Subcutaneous abdominal adipose tissue (tissue), 5 donors: ENCODE measurements around the gene MAP2.

Source experiments
- H3K27ac ChIP-seq: one replicate; pipeline ENCODE4 v1.7.0; 2013; ENCODE audit warnings: low read depth, mild to moderate bottlenecking, inconsistent platforms, low read length, moderate library complexity
- H3K27me3 ChIP-seq, 5 donors: one replicate each; pipeline ENCODE4 v1.7.0; 2013; ENCODE audit warnings: low read length in 5 of 5, inconsistent platforms in 1 of 5; ENCODE audit not compliant: control insufficient read depth in 5 of 5, insufficient read depth in 4 of 5
- H3K36me3 ChIP-seq, 5 donors: one replicate each; pipeline ENCODE4 v1.7.0; 2013; ENCODE audit warnings: low read length in 5 of 5; ENCODE audit not compliant: control insufficient read depth in 5 of 5, insufficient read depth in 5 of 5
- H3K4me1 ChIP-seq, 5 donors: one replicate each; pipeline ENCODE4 v1.7.0; 2013; ENCODE audit warnings: low read length in 5 of 5, mild to moderate bottlenecking in 3 of 5, moderate library complexity in 1 of 5; ENCODE audit not compliant: control insufficient read depth in 5 of 5, insufficient read depth in 5 of 5
- H3K4me3 ChIP-seq, 5 donors: one replicate each; pipeline ENCODE4 v1.7.0; 2013; ENCODE audit warnings: low read length in 5 of 5, low read depth in 1 of 5
- H3K9ac ChIP-seq, 5 donors: one replicate each; pipeline ENCODE4 v1.7.0; 2013; ENCODE audit warnings: low read length in 5 of 5, mild to moderate bottlenecking in 4 of 5, moderate library complexity in 3 of 5
- H3K9me3 ChIP-seq, 5 donors: one replicate each; pipeline ENCODE4 v1.7.0; 2013; ENCODE audit warnings: low read length in 5 of 5; ENCODE audit not compliant: control insufficient read depth in 5 of 5
- donor health status: healthy.
- donor health status: healthy.
- donor health status: healthy.
- donor health status: healthy.
- donor health status: healthy.

The MAP2 gene

DNA sequence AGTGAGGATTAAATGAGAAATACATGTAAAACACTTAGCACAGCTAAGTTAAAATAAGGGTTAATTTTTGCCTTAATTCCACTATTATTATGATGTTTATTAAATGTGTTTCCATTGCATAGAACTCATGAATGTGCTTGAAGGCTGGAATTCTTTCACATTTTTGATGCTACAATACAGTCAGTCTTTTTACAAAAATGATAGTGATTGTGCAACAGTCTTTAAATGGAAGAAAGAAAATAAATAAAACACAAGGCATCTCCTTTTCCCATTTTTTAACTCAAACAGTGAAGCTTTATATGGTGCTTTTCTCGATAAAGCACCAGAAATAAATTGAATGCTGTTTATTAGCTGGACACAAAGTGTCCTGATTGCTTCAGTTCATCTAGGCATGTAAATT, 123.9 kb downstream of the MAP2 start:
- H3K9ac ChIP-seq = no peak overlapping the region
- H3K4me1 ChIP-seq = no peaks in the 10 kb centered on the region
- no peaks in the 10 kb centered on the region for H3K27me3 ChIP-seq
- no peaks in the 10 kb centered on the region for H3K36me3 ChIP-seq
- H3K9me3 ChIP-seq = no peaks in the 10 kb centered on the region
- no peak overlapping the region for H3K4me3 ChIP-seq
- H3K27ac ChIP-seq = no peak overlapping the region

DNA sequence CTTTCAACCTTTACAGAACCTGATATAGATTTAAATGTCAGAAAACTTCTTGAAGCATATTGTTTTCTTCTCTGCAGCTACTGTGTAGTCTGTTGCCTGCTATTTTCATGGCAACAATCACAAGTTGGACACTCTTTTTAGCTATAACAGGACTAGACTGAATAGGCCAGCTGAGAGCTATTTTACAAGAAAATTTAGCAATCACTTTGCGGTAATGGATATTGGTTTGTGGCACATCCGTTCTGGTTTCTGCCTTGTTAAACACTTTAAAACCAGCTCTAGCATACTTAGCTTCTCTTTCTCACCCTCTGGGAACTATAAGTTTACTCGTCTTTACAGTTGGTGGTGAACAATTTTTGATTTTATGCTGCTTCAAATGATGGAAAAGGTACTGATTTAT, 125.7 kb downstream of the MAP2 start:
- Histone ChIP-seq H3K9me3 (no peaks in the 10 kb centered on the region), H3K27ac (no peak overlapping the region), H3K4me3 (no peak overlapping the region), H3K4me1 (no peaks in the 10 kb centered on the region), H3K9ac (no peak overlapping the region), H3K27me3 (no peaks in the 10 kb centered on the region), H3K36me3 (no peaks in the 10 kb centered on the region)

DNA sequence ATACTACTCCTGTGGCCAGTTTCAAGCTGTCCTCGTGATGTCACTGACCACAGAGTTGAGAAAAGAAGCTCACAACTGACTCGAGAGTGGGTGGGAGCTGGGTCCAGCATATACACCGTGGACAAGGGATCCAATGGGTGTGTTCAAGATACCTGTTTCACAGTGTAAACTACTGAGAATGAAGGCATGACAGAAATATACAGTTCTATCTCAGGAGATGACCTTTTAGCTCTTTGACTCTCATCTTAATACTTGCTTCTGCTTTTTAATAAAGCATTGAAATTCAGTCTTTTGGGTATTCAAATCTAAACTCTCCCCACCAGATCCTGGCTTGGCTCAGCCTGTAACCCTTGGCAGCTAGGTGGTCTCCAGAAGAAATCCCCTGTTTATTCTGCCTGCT, 130.1 kb downstream of the MAP2 start:
- H3K27ac ChIP-seq = no peak overlapping the region
- H3K9ac ChIP-seq = no peak overlapping the region
- H3K9me3 ChIP-seq = no peaks in the 10 kb centered on the region
- no peaks in the 10 kb centered on the region for H3K36me3 ChIP-seq
- no peaks in the 10 kb centered on the region for H3K4me1 ChIP-seq
- H3K4me3 ChIP-seq = no peak overlapping the region
- no peaks in the 10 kb centered on the region for H3K27me3 ChIP-seq

DNA sequence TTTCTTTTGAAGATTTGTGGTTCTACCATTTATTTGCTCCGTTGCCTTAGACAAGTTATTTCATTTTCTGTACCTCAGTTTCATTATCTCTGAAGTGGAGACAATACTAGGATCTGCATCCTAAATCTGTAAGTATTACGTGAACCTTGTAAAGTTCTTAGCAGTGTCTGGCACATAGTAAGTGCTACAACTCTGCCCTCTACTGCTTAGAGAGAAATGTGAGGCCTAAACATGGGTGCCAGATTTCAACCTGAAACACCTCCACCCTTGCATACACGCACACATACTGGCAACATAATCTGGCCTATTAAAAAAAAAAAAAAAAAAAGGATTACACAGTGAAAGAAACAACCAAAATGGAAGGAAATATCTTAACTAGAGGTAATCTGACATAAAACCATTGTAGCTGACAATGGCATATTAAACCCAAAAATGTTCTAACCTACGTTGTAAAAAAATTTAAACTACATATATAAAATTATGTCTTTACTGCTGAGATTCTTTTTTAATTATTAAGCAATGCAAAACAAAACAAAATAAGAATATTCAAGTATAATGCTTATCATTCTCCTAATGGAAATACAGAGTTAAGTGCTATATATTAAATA, 132.6 kb downstream of the MAP2 start:
- no peaks in the 10 kb centered on the region for H3K36me3 ChIP-seq
- no peak overlapping the region for H3K9ac ChIP-seq
- no peaks in the 10 kb centered on the region for H3K27me3 ChIP-seq
- H3K27ac ChIP-seq = no peak overlapping the region
- H3K4me3 ChIP-seq = no peak overlapping the region
- H3K9me3 ChIP-seq = no peaks in the 10 kb centered on the region
- no peaks in the 10 kb centered on the region for H3K4me1 ChIP-seq

DNA sequence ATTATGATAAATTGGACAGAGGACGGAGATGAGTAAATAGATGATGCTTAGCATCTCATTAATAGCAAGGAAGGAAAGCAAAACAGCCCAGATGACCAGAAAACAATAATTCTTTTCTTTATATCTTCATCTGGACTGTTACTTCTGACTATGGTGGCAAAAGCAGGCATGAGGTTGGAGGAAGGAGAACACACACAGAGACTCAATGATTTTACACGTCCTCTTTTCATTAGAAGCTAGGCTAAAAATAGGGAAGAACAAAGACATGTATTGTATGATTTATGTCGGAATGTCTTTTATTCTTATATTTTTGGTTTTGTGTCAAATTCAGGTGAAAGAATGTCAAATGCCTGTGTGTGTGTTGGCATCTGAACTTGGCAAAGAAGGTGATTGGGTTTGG, 137.1 kb downstream of the MAP2 start:
- no peak overlapping the region for H3K9ac ChIP-seq
- H3K4me3 ChIP-seq = no peak overlapping the region
- H3K9me3 ChIP-seq = no peaks in the 10 kb centered on the region
- H3K27me3 ChIP-seq = no peaks in the 10 kb centered on the region
- no peaks in the 10 kb centered on the region for H3K4me1 ChIP-seq
- H3K27ac ChIP-seq = no peak overlapping the region
- H3K36me3 ChIP-seq = no peaks in the 10 kb centered on the region

DNA sequence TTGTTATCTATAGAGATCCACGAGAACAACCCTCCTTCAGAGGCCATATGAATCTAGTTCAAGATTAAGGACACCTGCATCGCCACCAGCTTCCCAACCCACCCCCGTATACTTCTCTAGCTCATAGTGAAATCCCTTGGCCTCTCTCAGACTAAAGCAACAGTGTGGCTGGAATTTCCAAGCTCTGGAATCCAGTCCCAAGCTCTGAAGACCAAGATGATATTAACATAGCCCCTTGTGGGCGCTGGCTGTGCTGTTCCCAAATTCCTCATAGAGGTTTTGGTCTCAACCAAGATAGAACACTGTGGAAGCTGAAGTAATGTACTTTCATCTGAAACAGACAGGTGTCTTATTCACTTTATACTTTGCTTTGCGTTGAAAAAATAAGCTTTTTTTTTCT, 139.6 kb downstream of the MAP2 start:
- Histone ChIP-seq H3K4me1 (no peaks in the 10 kb centered on the region), H3K9ac (no peak overlapping the region), H3K27ac (no peak overlapping the region), H3K36me3 (no peaks in the 10 kb centered on the region), H3K4me3 (no peak overlapping the region), H3K9me3 (no peaks in the 10 kb centered on the region), H3K27me3 (no peaks in the 10 kb centered on the region)

DNA sequence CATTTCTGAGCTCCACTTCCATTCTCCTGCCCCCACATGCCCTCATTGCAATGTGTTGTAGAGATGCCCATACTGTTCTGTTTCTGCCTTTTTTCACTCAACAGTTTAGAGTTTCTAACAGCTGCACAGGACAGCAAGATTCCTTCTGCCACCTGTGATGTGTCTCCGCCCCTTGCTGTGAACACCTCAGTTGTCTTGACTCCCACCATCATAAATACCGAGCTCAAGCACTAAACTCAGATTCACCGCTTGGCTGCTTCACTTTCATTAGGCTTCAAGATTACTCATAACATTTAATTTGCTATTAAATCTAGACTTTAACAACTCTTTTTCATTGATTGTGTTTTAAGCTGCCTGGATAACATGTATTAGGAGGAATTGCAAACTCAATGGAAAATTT, 141.0 kb downstream of the MAP2 start:
- H3K4me3 ChIP-seq = no peak overlapping the region
- no peak overlapping the region for H3K27ac ChIP-seq
- no peaks in the 10 kb centered on the region for H3K36me3 ChIP-seq
- no peak overlapping the region for H3K9ac ChIP-seq
- H3K4me1 ChIP-seq = no peaks in the 10 kb centered on the region
- H3K27me3 ChIP-seq = no peaks in the 10 kb centered on the region
- H3K9me3 ChIP-seq = no peaks in the 10 kb centered on the region

DNA sequence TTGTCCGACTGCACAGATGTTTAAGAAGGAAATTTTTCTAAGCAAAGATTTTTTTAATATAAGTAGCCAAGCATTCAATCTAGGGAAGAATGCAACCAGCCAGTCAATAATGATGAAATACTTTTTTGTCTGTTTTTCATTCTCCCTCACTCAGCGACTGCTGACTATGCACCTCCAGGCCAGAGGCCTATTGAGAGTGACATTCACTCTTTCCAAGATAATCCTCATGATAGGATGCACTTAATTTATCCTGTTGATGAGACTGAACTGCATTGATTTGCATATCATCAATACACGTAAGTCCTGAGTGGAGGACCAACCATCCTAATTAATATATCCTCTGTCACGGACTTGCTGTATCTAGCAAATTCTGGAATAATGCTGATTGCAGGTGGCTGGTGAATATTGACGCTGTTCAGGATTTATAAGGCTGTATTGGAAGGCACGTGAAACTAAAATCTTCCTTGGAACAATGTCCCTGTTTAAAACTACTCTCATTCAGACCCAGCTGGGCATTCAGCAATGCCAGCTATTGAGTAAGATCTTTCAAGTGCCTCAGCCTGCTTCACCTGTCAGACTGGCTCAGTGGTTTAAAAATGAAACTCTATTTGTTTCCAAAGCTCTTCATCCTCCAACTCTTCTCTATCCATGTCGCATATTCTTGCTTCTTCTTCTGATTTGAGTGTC, 142.2 kb downstream of the MAP2 start:
- Histone ChIP-seq H3K36me3 (no peaks in the 10 kb centered on the region), H3K9ac (no peak overlapping the region), H3K9me3 (no peaks in the 10 kb centered on the region), H3K27me3 (no peaks in the 10 kb centered on the region), H3K4me3 (no peak overlapping the region), H3K4me1 (no peaks in the 10 kb centered on the region), H3K27ac (no peak overlapping the region)

DNA sequence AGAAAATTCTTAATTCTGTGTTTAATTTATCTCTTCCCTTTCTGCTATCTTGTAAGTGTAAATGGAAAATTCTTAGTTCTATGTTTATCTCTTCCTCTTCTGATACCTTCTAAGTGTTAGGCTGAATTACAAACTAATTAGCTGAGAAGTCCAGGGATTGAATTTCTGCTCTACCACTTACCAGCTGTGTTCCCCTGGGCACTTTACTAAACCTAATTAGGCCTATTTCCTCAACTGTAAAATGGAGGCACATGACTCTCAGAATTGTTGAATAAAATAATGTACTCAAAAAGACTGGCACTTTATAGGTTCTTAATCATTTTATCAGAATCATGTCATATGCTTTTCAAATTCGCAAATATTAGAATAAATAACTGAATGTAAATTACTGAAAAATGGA, 146.3 kb downstream of the MAP2 start:
- no peaks in the 10 kb centered on the region for H3K4me1 ChIP-seq
- no peak overlapping the region for H3K4me3 ChIP-seq
- no peaks in the 10 kb centered on the region for H3K36me3 ChIP-seq
- no peaks in the 10 kb centered on the region for H3K9me3 ChIP-seq
- no peaks in the 10 kb centered on the region for H3K27me3 ChIP-seq
- H3K27ac ChIP-seq = no peak overlapping the region
- H3K9ac ChIP-seq = no peak overlapping the region

DNA sequence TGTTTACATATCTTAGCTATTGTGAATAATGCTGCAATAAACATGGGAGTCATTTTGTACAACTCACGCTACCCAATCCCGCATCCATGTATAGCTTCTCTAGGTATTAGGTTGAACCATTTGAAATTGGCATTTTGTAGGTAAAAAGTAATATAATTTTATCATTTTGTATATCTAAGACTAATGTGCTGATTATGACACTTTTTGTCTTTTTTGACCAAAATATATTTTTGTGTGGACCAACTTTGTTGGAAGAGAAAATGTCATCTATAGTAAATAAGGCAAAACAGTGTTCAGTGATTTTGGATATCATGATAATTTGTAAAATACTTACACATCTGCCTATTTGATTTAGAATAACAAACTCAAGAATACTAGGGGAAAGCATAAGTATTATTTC, 150.7 kb downstream of the MAP2 start:
- Histone ChIP-seq H3K9ac (no peak overlapping the region), H3K4me3 (no peak overlapping the region), H3K27me3 (no peaks in the 10 kb centered on the region), H3K9me3 (no peaks in the 10 kb centered on the region), H3K36me3 (no peaks in the 10 kb centered on the region), H3K27ac (no peak overlapping the region), H3K4me1 (peaks cover 0 to 5% (median 3%) of the 10 kb centered on the region in 5 donors)
